Umbilical cord (tissue), 1 donor: ENCODE data around the gene XPNPEP3. TPM values are rescaled to one million over a fixed set of nuclear protein-coding genes. Genes with fewer than 3 reads are reported as not detected.

Experiments
- total RNA-seq: library from RNA; depleted of rRNA; stranded (reverse); fragments of >200 nt; gene quantifications from one replicate; pipeline ENCODE4 v1.2.3, GENCODE V29; 2014; ENCODE audit warnings: low replicate concordance; ENCODE audit not compliant: insufficient read depth

Gene XPNPEP3
- total RNA-seq, 1 donor from 2014 or later: 5.8 TPM

Other genes starting within 250 kb of the XPNPEP3 start
- 85.2 TPM for gene MRTFA, start 220.4 kb upstream of the XPNPEP3 start, total RNA-seq
- gene MCHR1, start 177.7 kb upstream of the XPNPEP3 start, total RNA-seq: 1.4 TPM
- 8.2 TPM for gene SLC25A17, start 37.8 kb upstream of the XPNPEP3 start, total RNA-seq
- 177 TPM for gene ST13, start 509 bp upstream of the XPNPEP3 start, total RNA-seq
- gene DNAJB7, start 5.0 kb downstream of the XPNPEP3 start, total RNA-seq: 3.1 TPM
- gene RBX1, start 94.2 kb downstream of the XPNPEP3 start, total RNA-seq: 34.2 TPM
- 72.2 TPM for gene EP300, start 235.4 kb downstream of the XPNPEP3 start, total RNA-seq